Trophoblast cell (in vitro differentiated cells and primary cell): Measurements from ENCODE around the gene RNU7-1.
A peak's percentile ranks its signal among the peaks of the same experiment; 100 is the strongest.

Experiments used
- DNase-seq, 2 donors: peaks; one replicate each; pipeline ENCODE4 v3.0.0-alpha.2; 2016
- H2AFZ ChIP-seq: 2 replicates; pipeline ENCODE4 v1.6.1; 2013; ENCODE audit warnings: low read length, moderate library complexity, mild to moderate bottlenecking; ENCODE audit not compliant: insufficient read depth, poor library complexity
- H2AK5ac ChIP-seq: 2 replicates; pipeline ENCODE4 v1.6.1; 2013; ENCODE audit warnings: mild to moderate bottlenecking, low read length
- H2BK120ac ChIP-seq: 2 replicates; pipeline ENCODE4 v1.6.1; 2013; ENCODE audit warnings: low read length, mild to moderate bottlenecking, moderate library complexity; ENCODE audit not compliant: insufficient read depth, poor library complexity
- H2BK12ac ChIP-seq: 2 replicates; pipeline ENCODE4 v1.6.1; 2013; ENCODE audit warnings: mild to moderate bottlenecking, low read length, moderate library complexity
- H2BK5ac ChIP-seq: 2 replicates; pipeline ENCODE4 v1.6.1; 2013; ENCODE audit warnings: low read length, low read depth, moderate library complexity, mild to moderate bottlenecking; ENCODE audit not compliant: poor library complexity
- H3K14ac ChIP-seq: 2 replicates; pipeline ENCODE4 v1.6.1; 2013; ENCODE audit warnings: mild to moderate bottlenecking, low read length
- H3K18ac ChIP-seq: 2 replicates; pipeline ENCODE4 v1.6.1; 2013; ENCODE audit warnings: mild to moderate bottlenecking, low read length
- H3K23ac ChIP-seq: 2 replicates; pipeline ENCODE4 v1.6.1; 2013; ENCODE audit warnings: low read length
- H3K27ac ChIP-seq: 2 replicates; pipeline ENCODE4 v1.5.1; 2013; ENCODE audit warnings: low read depth, mild to moderate bottlenecking, inconsistent platforms, low read length, moderate library complexity
- H3K27me3 ChIP-seq: 2 replicates; pipeline ENCODE4 v1.6.1; 2013; ENCODE audit warnings: inconsistent platforms, mild to moderate bottlenecking, low read length, moderate library complexity; ENCODE audit not compliant: insufficient read depth
- H3K36me3 ChIP-seq, 2 experiments: 1 replicate in 1 of 2; 2 replicates in 1 of 2; pipeline ENCODE4 v1.6.1; 2013; ENCODE audit warnings: low read length in 2 of 2, mild to moderate bottlenecking in 2 of 2, moderate library complexity in 1 of 2; ENCODE audit not compliant: insufficient read depth in 2 of 2, control insufficient read depth in 1 of 2
- H3K4ac ChIP-seq: 2 replicates; pipeline ENCODE4 v1.6.1; 2013; ENCODE audit warnings: low read depth, mild to moderate bottlenecking, low read length, moderate library complexity
- H3K4me1 ChIP-seq, 2 experiments: 1 replicate in 1 of 2; 2 replicates in 1 of 2; pipeline ENCODE4 v1.6.1; 2013; ENCODE audit warnings: low read length in 2 of 2, mild to moderate bottlenecking in 2 of 2, moderate library complexity in 1 of 2; ENCODE audit not compliant: insufficient read depth in 2 of 2, control insufficient read depth in 1 of 2
- H3K4me2 ChIP-seq: 2 replicates; pipeline ENCODE4 v1.6.1; 2013; ENCODE audit warnings: inconsistent platforms, mild to moderate bottlenecking, low read length, moderate library complexity
- H3K4me3 ChIP-seq: 2 replicates; pipeline ENCODE4 v1.5.1; 2013; ENCODE audit warnings: mild to moderate bottlenecking, low read depth, low read length, inconsistent platforms
- H3K79me1 ChIP-seq: one replicate; pipeline ENCODE4 v1.6.1; 2013; ENCODE audit warnings: low read length
- H3K79me2 ChIP-seq: 2 replicates; pipeline ENCODE4 v1.6.1; 2013; ENCODE audit warnings: low read length, mild to moderate bottlenecking; ENCODE audit not compliant: control insufficient read depth, insufficient read depth, poor library complexity
- H3K9ac ChIP-seq: 2 replicates; pipeline ENCODE4 v1.6.1; 2013; ENCODE audit warnings: mild to moderate bottlenecking, low read length
- H3K9me3 ChIP-seq: 2 replicates; pipeline ENCODE4 v1.6.1; 2013; ENCODE audit warnings: low read depth, mild to moderate bottlenecking, control low read depth, inconsistent platforms, low read length; ENCODE audit not compliant: insufficient read depth
- H4K12ac ChIP-seq: 2 replicates; pipeline ENCODE4 v1.6.1; 2013; ENCODE audit warnings: low read depth, mild to moderate bottlenecking, low read length, moderate library complexity
- H4K8ac ChIP-seq: 2 replicates; pipeline ENCODE4 v1.6.1; 2013; ENCODE audit warnings: low read depth, mild to moderate bottlenecking, low read length, moderate library complexity
- H4K91ac ChIP-seq: one replicate; pipeline ENCODE4 v1.6.1; 2013; ENCODE audit warnings: low read depth, mild to moderate bottlenecking, low read length, moderate library complexity
- WGBS: extraction: QIAGEN DNeasy Blood & Tissue Kit; methylation state at CpG from one replicate; pipeline ENCODE4 v1.1.7; 2013; ENCODE audit warnings: missing lambda C conversion rate; ENCODE audit not compliant: insufficient read length, insufficient coverage; ENCODE audit errors: extremely low coverage; 5-methylcytosine and 5-hydroxymethylcytosine counted together

The RNU7-1 gene

GRCh38 chr12:6964605-6965025 is 21.0 kb downstream of the RNU7-1 start:
- Histone ChIP-seq H4K8ac (peak overlapping the region; percentile 39), H4K12ac (peak overlapping the region; percentile 50), H3K18ac (no peak overlapping the region), H4K91ac (no peak overlapping the region), H3K79me2 (peaks cover 22% of the 10 kb centered on the region), H3K9me3 (peaks cover 5% of the 10 kb centered on the region), H3K79me1 (peaks cover 26% of the 10 kb centered on the region), H3K27ac (peak overlapping the region; percentile 7), H2BK12ac (no peak overlapping the region), H3K4me3 (no peak overlapping the region), H3K4me1 (peaks cover 12 to 26% of the 10 kb centered on the region in 2 experiments), H3K23ac (no peak overlapping the region), H2AFZ (no peak overlapping the region), H2BK120ac (no peak overlapping the region), H3K36me3 (peaks cover 37 to 47% of the 10 kb centered on the region in 2 experiments), H3K14ac (peak overlapping the region; percentile 25), H2BK5ac (no peak overlapping the region), H3K9ac (no peak overlapping the region), H2AK5ac (peak overlapping the region; percentile 32), H3K4me2 (peak overlapping the region; percentile 73), H3K4ac (peak overlapping the region; percentile 76), H3K27me3 (no peaks in the 10 kb centered on the region)
- no peak for DNase-seq
- WGBS, result no CpG with 5 or more reads among the region's 8 CpGs

DNA sequence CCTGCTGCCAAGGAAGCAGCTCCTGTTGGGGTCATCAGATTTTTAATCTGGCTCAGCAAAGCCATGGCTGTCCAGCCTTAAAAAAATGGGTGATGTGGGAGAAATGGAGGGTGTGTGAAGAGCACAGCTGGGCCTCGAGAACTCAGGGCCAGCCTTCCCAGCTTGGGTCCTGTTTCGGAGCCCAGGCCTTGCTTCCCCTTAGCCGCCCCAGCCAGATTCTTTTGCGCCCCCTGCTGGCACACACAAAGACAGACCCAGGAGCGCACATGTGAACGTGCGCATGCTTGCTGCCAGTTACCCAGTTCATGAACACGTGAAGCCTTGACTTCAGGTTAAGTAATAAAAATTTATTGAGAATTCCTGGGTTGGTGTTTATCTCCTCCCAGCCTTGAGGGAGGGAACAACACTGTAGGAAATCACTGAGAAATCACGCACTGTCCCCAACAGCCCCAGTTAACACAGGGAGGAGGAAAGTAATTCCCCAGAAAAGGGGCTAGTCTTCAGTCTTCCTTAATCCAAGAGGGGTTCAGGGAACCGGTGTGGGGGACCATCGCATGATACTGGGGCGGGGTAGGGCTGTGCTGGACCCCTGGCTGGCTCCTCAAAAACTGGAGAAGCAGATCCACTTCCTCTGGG is 21.5 kb downstream of the RNU7-1 start:
- Histone ChIP-seq H4K12ac (no peak overlapping the region), H3K23ac (no peak overlapping the region), H3K79me2 (peaks cover 26% of the 10 kb centered on the region), H2BK120ac (no peak overlapping the region), H2AFZ (no peak overlapping the region), H3K14ac (peak overlapping the region; percentile 25), H3K36me3 (peaks cover 36 to 47% of the 10 kb centered on the region in 2 experiments), H3K27me3 (no peaks in the 10 kb centered on the region), H3K9ac (no peak overlapping the region), H3K4me3 (no peak overlapping the region), H2BK5ac (no peak overlapping the region), H3K4me1 (peaks cover 12 to 26% of the 10 kb centered on the region in 2 experiments), H3K4ac (peak overlapping the region; percentile 76), H4K8ac (peak overlapping the region; percentile 39), H2BK12ac (no peak overlapping the region), H2AK5ac (no peak overlapping the region), H3K4me2 (no peak overlapping the region), H3K79me1 (peaks cover 30% of the 10 kb centered on the region), H3K18ac (no peak overlapping the region), H3K27ac (peak overlapping the region; percentile 7), H4K91ac (no peak overlapping the region), H3K9me3 (peaks cover 5% of the 10 kb centered on the region)
- no CpG with 5 or more reads among the region's 12 CpGs for WGBS
- DNase-seq, result peak; percentile 82 to 91

- Histone ChIP-seq H2AFZ (no peak overlapping the region), H3K18ac (no peak overlapping the region), H2AK5ac (no peak overlapping the region), H3K4me2 (no peak overlapping the region), H4K12ac (no peak overlapping the region), H2BK5ac (no peak overlapping the region), H3K36me3 (peaks cover 32 to 45% of the 10 kb centered on the region in 2 experiments), H3K27ac (no peak overlapping the region), H3K79me2 (peaks cover 29% of the 10 kb centered on the region), H3K14ac (no peak overlapping the region), H3K9ac (no peak overlapping the region), H3K4me1 (peaks cover 12 to 26% of the 10 kb centered on the region in 2 experiments), H3K4ac (no peak overlapping the region), H4K91ac (no peak overlapping the region), H4K8ac (no peak overlapping the region), H2BK120ac (no peak overlapping the region), H3K79me1 (peaks cover 33% of the 10 kb centered on the region), H3K9me3 (peaks cover 5% of the 10 kb centered on the region), H3K4me3 (no peak overlapping the region), H3K23ac (no peak overlapping the region), H3K27me3 (no peaks in the 10 kb centered on the region), H2BK12ac (no peak overlapping the region)
- no CpG with 5 or more reads among the region's 4 CpGs for WGBS
- no peak for DNase-seq
Observed at GRCh38 chr12:6965714-6966113, 22.1 kb downstream of the RNU7-1 start.

- H3K36me3 ChIP-seq, result peaks cover 32 to 45% of the 10 kb centered on the region in 2 experiments
- H3K9me3 ChIP-seq, result peaks cover 5% of the 10 kb centered on the region
- no peak overlapping the region for H3K9ac ChIP-seq
Observed at GRCh38 chr12:6966351-6966750, 22.7 kb downstream of the RNU7-1 start.

More at GRCh38 chr12:6966351-6966750, 22.7 kb downstream of the RNU7-1 start:
- no peak overlapping the region for H3K4me3 ChIP-seq
- H4K91ac ChIP-seq, result no peak overlapping the region
- H3K79me1 ChIP-seq, result peaks cover 33% of the 10 kb centered on the region
- no peak overlapping the region for H3K4ac ChIP-seq
- H3K23ac ChIP-seq, result no peak overlapping the region
- no CpG with 5 or more reads among the region's 7 CpGs for WGBS
- H2AFZ ChIP-seq, result no peak overlapping the region
- no peak overlapping the region for H4K12ac ChIP-seq
- H2BK12ac ChIP-seq, result no peak overlapping the region
- no peak overlapping the region for H2AK5ac ChIP-seq
- H3K27ac ChIP-seq, result no peak overlapping the region
- no peak overlapping the region for H4K8ac ChIP-seq
- no peaks in the 10 kb centered on the region for H3K27me3 ChIP-seq
- H3K79me2 ChIP-seq, result peaks cover 29% of the 10 kb centered on the region
- no peak overlapping the region for H3K14ac ChIP-seq
- no peak overlapping the region for H3K4me2 ChIP-seq
- no peak overlapping the region for H2BK5ac ChIP-seq
- H3K18ac ChIP-seq, result no peak overlapping the region
- H3K4me1 ChIP-seq, result peaks cover 12 to 24% of the 10 kb centered on the region in 2 experiments
- DNase-seq, result no peak
- H2BK120ac ChIP-seq, result no peak overlapping the region
